Smooth muscle cell (in vitro differentiated cells): Measurements from ENCODE around the gene JKAMP. TPM values are rescaled to one million over a fixed set of nuclear protein-coding genes. Genes with fewer than 3 reads are reported as not detected.
A peak's percentile ranks its signal among the peaks of the same experiment; 100 is the strongest.

Experiments used
- DNase-seq: peaks from one replicate; lab custom pipeline; 2025; ENCODE audit not compliant: unreplicated experiment; lab: John Stamatoyannopoulos, UW
- H2AFZ ChIP-seq: fragments of 200-600 bp; sonication (generic); 2 replicates; pipeline ENCODE4 v1.6.0; 2016; ENCODE audit warnings: antibody characterized with exemption, low read depth, mild to moderate bottlenecking
- H3F3A ChIP-seq: fragments of 200-600 bp; sonication (generic); 2 replicates; pipeline ENCODE4 v1.6.0; 2017; ENCODE audit warnings: antibody characterized with exemption, low read depth
- H3K27ac ChIP-seq: fragments of 200-600 bp; sonication (generic); 2 replicates; pipeline ENCODE4 v1.5.1; 2016; ENCODE audit warnings: low read depth, mild to moderate bottlenecking
- H3K27me3 ChIP-seq: fragments of 200-600 bp; sonication (generic); 2 replicates; pipeline ENCODE4 v1.6.1; 2016; ENCODE audit warnings: low read depth, mild to moderate bottlenecking
- H3K36me3 ChIP-seq: fragments of 200-600 bp; sonication (generic); 2 replicates; pipeline ENCODE4 v1.5.1; 2016; ENCODE audit warnings: low read depth
- H3K4me1 ChIP-seq: fragments of 200-600 bp; sonication (generic); 2 replicates; pipeline ENCODE4 v1.5.1; 2016; ENCODE audit warnings: low read depth
- H3K4me2 ChIP-seq: fragments of 200-600 bp; sonication (generic); 2 replicates; pipeline ENCODE4 v1.6.0; 2016; ENCODE audit warnings: mild to moderate bottlenecking
- H3K4me3 ChIP-seq: fragments of 200-600 bp; sonication (generic); 2 replicates; pipeline ENCODE4 v1.5.1; 2016; ENCODE audit warnings: mild to moderate bottlenecking
- H3K79me2 ChIP-seq: fragments of 200-600 bp; sonication (generic); 2 replicates; pipeline ENCODE4 v1.6.0; 2016; ENCODE audit warnings: low read depth, mild to moderate bottlenecking
- H3K9ac ChIP-seq: fragments of 200-600 bp; sonication (generic); 2 replicates; pipeline ENCODE4 v1.6.0; 2016; ENCODE audit warnings: low read depth
- H3K9me3 ChIP-seq: fragments of 200-600 bp; sonication (generic); replicated peaks from 2 replicates; pipeline ENCODE4 v1.5.1; 2016; ENCODE audit warnings: low read depth
- H4K20me1 ChIP-seq: fragments of 200-600 bp; sonication (generic); 2 replicates; pipeline ENCODE4 v1.6.0; 2016; ENCODE audit warnings: low read depth
- CTCF ChIP-seq: fragments of 200-600 bp; sonication (generic); IDR thresholded peaks from 2 replicates; pipeline ENCODE4 v1.5.1; 2017; ENCODE audit warnings: borderline replicate concordance, mild to moderate bottlenecking, antibody characterized with exemption; ENCODE audit not compliant: insufficient read depth, poor library complexity, severe bottlenecking
- WGBS: methylation state at CpG from one replicate; pipeline ENCODE4 v1.1.7; 2016; ENCODE audit warnings: low lambda C conversion rate; 5-methylcytosine and 5-hydroxymethylcytosine counted together
- polyA plus RNA-seq: library from polyadenylated mRNA; unstranded; fragments of >200 nt; fragmentation: Nextera tagmentation; extraction: Ambion mirVana; gene quantifications from 2 replicates; pipeline ENCODE4 v1.2.1, GENCODE V29; 2016
- total RNA-seq: library from RNA; depleted of rRNA; stranded (reverse); fragments of >200 nt; gene quantifications from 2 replicates; pipeline ENCODE4 v1.2.3, GENCODE V29; 2014

The JKAMP gene
- total and polyA plus RNA-seq, 2 experiments from 2014 or later, result 81.2 to 147 TPM

DNA sequence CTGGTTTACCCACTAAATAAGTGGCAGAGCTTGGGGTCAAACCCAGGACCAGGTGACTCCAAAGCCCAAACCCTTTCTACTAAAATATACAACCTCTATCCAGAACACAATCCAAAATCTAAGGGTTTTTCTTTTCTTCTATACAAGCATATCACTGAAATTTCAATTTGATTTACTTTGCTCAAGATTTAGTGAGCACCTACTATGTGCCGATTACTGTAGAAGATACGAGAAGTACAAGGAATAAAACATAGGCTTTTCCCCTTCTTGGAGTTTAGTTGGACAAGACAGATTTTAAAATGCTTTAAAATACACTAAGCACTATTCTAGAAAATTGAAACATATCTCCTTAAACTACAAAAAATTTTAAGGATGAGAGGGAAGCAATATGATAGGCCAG lies 2.9 kb upstream of the JKAMP start:
- Histone ChIP-seq H3K36me3 (no peaks in the 10 kb centered on the region), H3K9ac (no peak overlapping the region), H3K27me3 (no peaks in the 10 kb centered on the region), H3K4me2 (peak overlapping the region; percentile 86), H3K79me2 (peaks cover 48% of the 10 kb centered on the region), H3K4me1 (peaks cover 13% of the 10 kb centered on the region), H3K4me3 (no peak overlapping the region), H2AFZ (no peak overlapping the region), H4K20me1 (peaks cover 33% of the 10 kb centered on the region), H3K9me3 (no peaks in the 10 kb centered on the region), H3F3A (no peaks in the 10 kb centered on the region), H3K27ac (no peak overlapping the region)
- WGBS, result 99% methylated on average over 2 of the region's 2 CpGs
- TF ChIP-seq CTCF, result no peak
- DNase-seq, result no peak

DNA sequence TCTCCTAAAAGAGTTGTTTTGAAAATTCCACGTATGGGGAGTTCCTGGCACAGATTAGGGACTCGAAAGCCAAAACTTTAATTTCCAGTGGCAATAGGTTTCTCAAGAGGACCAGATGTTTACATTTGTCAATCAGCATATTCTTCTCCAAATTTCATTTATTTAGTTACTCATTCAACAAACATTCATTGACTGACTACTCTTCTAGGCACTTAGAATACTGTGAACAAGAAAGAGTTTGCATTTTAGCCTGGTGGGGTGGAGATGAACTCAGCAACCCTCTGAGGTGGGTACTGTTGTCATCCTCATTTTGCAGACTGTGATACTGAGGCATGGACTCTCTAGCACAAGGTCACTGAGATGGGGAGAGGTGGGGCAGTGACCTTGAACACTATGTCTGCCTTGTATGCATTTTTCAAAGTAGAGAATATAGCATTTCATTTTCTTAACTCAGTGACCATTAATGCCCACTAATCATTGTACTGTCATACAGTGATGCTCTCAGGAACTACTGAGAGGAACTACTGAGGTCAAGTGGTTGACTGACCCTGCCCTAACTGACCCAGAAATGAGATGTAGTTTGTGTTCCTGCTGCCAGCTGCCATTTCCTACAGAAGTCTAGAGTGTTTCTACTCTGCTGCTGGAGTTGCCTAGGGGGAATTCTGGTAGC lies 2.3 kb upstream of the JKAMP start:
- Histone ChIP-seq H3K79me2 (peaks cover 54% of the 10 kb centered on the region), H3K4me1 (peaks cover 15% of the 10 kb centered on the region), H3F3A (no peaks in the 10 kb centered on the region), H3K9ac (peak overlapping the region; percentile 50), H3K4me2 (peak overlapping the region; percentile 86), H4K20me1 (peaks cover 33% of the 10 kb centered on the region), H3K4me3 (peak overlapping the region; percentile 80), H3K9me3 (no peaks in the 10 kb centered on the region), H3K27me3 (no peaks in the 10 kb centered on the region), H2AFZ (no peak overlapping the region), H3K36me3 (no peaks in the 10 kb centered on the region), H3K27ac (peak overlapping the region; percentile 83)
- WGBS, result 82% methylated on average over 2 of the region's 2 CpGs
- TF ChIP-seq CTCF, result no peak
- DNase-seq, result no peak

GRCh38 chr14:59482541-59483331 lies 1.6 kb upstream of the JKAMP start:
- Histone ChIP-seq H4K20me1 (peaks cover 33% of the 10 kb centered on the region), H3K9ac (peak overlapping the region; percentile 76), H3F3A (no peaks in the 10 kb centered on the region), H3K4me1 (peaks cover 15% of the 10 kb centered on the region), H3K9me3 (no peaks in the 10 kb centered on the region), H3K79me2 (peaks cover 62% of the 10 kb centered on the region), H3K27ac (peak overlapping the region; percentile 83), H2AFZ (no peak overlapping the region), H3K36me3 (no peaks in the 10 kb centered on the region), H3K4me2 (peak overlapping the region; percentile 86), H3K27me3 (no peaks in the 10 kb centered on the region), H3K4me3 (peak overlapping the region; percentile 80)
- DNase-seq, result no peak
- WGBS, result 23% methylated on average over 6 of the region's 6 CpGs
- no peak for TF ChIP-seq CTCF
